Peyer's patch (tissue), 4 donors: ENCODE data around the gene TMEM135. TPM values are rescaled to one million over a fixed set of nuclear protein-coding genes. Genes with fewer than 3 reads are reported as not detected.

Source experiments
- DNase-seq, 3 donors: peaks; one replicate each; pipeline ENCODE4 v3.0.0-alpha.2; 2017 to 2019
- H3K27ac ChIP-seq, 4 donors: fragments of 200-600 bp; sonication (generic); one replicate each; pipeline ENCODE4 v1.5.1; 2016 to 2019
- H3K27me3 ChIP-seq, 2 donors: fragments of 200-600 bp; sonication (generic); one replicate each; pipeline ENCODE4 v1.5.1; 2019
- H3K36me3 ChIP-seq, 3 donors: fragments of 200-600 bp; sonication (generic); one replicate each; pipeline ENCODE4 v1.5.1; 2016 to 2019
- H3K4me1 ChIP-seq, 4 donors: fragments of 200-600 bp; sonication (generic); one replicate each; pipeline ENCODE4 v1.5.1; 2016 to 2019
- H3K4me3 ChIP-seq, 4 donors: fragments of 200-600 bp; sonication (generic); 1 replicate in 3 of 4; 2 replicates in 1 of 4; pipeline ENCODE4 v1.5.1; 2016 to 2019; ENCODE audit warnings: mild to moderate bottlenecking in 1 of 4
- H3K9me3 ChIP-seq, 4 donors: fragments of 200-600 bp; sonication (generic); one replicate each; pipeline ENCODE4 v1.5.1; 2016 to 2019; ENCODE audit warnings: mild to moderate bottlenecking in 1 of 4
- POLR2A ChIP-seq, 2 donors: fragments of 450-650 bp; IDR thresholded peaks; one replicate each; pipeline ENCODE4 v1.5.1; 2017; ENCODE audit warnings: antibody characterized with exemption in 2 of 2, mild to moderate bottlenecking in 2 of 2, moderate library complexity in 2 of 2
- total RNA-seq, 4 donors: library from RNA; depleted of rRNA; stranded (reverse); fragments of >200 nt; gene quantifications; one replicate each; pipeline ENCODE4 v1.1.0, GENCODE V29; 2016
- TF ChIP-seq, protein P1 (sequence below), 6 experiments: fragments of 450-650 bp in 4 of 6; fragments of 200-600 bp in 2 of 6; sonication (generic) in 1 of 6; IDR thresholded peaks; one replicate each; pipeline ENCODE4 v1.5.1; 2017 to 2019; ENCODE audit warnings: antibody characterized with exemption in 6 of 6, mild to moderate bottlenecking in 3 of 6, moderate library complexity in 1 of 6

Gene TMEM135
- total RNA-seq, 4 donors from 2014 or later, result 23.1 to 58.2 (median 40.1) TPM

DNA sequence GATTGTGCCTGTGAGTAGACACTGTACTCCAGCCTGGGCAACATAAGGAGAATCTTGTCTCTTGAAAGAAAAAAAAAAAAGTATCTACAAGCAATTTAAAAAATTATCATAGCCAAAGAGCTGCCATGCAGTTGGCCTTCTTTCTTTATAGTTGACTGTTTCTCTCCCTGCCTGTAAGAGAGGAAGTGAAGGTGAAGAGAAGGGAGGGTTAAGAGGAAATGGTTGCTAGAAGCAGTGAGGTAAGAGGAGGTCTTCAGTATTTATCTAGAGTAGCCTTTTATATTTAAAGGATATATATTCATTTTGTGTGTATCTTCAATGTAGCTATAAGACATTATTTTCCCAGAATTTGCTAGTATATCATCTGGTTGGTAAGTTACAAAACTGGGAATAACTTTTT is 217.9 kb downstream of the TMEM135 start:
- no peak for DNase-seq
- H3K4me3 ChIP-seq, result no peak overlapping the region
- no peak overlapping the region for H3K27ac ChIP-seq
- TF ChIP-seq, protein P1, sequence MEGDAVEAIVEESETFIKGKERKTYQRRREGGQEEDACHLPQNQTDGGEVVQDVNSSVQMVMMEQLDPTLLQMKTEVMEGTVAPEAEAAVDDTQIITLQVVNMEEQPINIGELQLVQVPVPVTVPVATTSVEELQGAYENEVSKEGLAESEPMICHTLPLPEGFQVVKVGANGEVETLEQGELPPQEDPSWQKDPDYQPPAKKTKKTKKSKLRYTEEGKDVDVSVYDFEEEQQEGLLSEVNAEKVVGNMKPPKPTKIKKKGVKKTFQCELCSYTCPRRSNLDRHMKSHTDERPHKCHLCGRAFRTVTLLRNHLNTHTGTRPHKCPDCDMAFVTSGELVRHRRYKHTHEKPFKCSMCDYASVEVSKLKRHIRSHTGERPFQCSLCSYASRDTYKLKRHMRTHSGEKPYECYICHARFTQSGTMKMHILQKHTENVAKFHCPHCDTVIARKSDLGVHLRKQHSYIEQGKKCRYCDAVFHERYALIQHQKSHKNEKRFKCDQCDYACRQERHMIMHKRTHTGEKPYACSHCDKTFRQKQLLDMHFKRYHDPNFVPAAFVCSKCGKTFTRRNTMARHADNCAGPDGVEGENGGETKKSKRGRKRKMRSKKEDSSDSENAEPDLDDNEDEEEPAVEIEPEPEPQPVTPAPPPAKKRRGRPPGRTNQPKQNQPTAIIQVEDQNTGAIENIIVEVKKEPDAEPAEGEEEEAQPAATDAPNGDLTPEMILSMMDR (IDR thresholded peaks at IDR 0.05), result no peak
- no peak for TF ChIP-seq POLR2A (IDR thresholded peaks at IDR 0.05)
- H3K9me3 ChIP-seq, result no peaks in the 10 kb centered on the region
- H3K36me3 ChIP-seq, result no peaks in the 10 kb centered on the region
- no peaks in the 10 kb centered on the region for H3K4me1 ChIP-seq
- no peaks in the 10 kb centered on the region for H3K27me3 ChIP-seq

DNA sequence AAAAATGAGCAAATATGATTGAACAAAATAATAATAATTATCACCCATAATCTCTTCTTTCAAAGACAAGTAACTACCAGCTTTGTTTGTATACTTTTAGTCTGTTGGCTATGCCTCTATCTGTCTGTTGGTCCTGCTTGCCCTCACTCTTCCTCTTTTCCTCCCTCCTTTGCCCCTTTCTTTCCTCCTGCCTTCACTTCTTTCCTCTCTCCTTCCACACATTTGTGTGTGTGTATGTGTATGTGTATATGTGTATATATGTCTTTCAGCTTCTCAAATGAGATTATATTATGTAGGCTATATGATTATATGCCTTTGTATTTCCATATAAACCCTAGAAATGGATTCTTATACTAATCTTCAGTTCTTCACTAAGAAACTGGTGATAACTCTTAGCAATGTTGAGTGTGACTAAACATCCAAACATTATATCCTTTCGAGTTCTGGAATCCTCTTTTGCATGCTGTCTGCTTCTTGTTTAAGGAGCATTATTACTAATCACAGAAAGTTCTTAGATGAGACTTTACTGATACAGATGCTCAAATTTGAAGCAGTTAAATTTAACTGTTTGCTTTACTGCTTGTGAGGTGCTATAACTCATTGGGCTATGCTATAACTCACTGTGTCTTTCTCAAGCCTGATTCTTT is 219.1 kb downstream of the TMEM135 start:
- no peaks in the 10 kb centered on the region for H3K36me3 ChIP-seq
- H3K9me3 ChIP-seq, result no peaks in the 10 kb centered on the region
- no peak overlapping the region for H3K4me3 ChIP-seq
- no peak overlapping the region for H3K27ac ChIP-seq
- TF ChIP-seq, protein P1 (IDR thresholded peaks at IDR 0.05), result no peak
- no peak for TF ChIP-seq POLR2A (IDR thresholded peaks at IDR 0.05)
- no peaks in the 10 kb centered on the region for H3K4me1 ChIP-seq
- H3K27me3 ChIP-seq, result no peaks in the 10 kb centered on the region
- no peak for DNase-seq

DNA sequence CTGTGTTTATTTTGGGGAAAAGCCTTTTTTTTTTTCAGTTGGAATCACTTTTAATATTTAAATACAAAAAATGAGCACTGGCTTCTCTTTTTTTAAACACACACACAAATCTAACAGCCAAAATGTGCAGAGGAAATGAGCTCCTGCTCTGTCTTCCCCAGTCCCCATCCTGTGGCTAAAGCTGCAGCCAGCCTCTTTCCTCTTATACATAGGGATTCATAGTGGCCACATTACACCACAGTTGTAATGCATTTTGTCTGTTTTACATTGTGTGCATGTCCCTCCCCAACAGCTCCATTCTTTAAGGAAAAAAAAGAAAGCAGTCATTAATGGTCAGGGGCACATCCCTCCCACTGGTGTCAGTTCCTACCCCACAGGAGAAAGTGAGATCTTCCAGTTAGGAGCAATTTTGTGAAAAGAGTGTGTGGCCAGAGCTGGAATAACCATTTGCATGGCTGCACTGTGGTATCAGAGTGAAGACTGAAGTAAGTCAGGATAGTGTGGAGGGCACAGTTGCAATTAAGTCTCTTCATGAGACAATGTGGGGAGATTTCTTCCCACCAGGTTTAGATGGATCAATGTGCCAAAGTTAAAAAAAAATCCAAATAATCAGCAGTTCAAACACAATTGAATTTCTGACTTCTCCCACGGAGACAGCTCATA is 220.6 kb downstream of the TMEM135 start:
- Histone ChIP-seq H3K4me3 (no peak overlapping the region), H3K9me3 (no peaks in the 10 kb centered on the region)
- TF ChIP-seq, protein P1 (IDR thresholded peaks at IDR 0.05), result no peak
- TF ChIP-seq POLR2A (IDR thresholded peaks at IDR 0.05), result no peak

DNA sequence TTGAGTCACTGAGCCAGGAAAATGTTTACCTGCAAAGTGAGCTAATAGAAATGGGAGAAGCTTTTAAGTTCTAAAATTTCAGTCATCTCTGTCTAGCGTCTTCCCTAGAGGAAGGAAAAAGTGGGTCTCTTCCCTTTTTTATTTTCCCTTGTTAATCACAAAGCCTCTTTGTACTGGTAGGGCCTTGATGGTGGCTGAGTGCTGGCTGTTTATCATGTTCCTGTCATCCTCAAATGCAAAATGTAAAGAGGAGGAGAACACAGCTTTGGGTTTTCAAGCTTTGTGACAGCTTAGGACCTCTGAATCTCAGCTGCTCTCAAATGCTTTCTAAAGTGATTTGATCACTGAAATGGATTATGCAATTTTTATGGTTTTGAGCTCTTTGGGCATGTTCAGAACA is 222.0 kb downstream of the TMEM135 start:
- Histone ChIP-seq H3K4me3 (no peak overlapping the region), H3K4me1 (no peaks in the 10 kb centered on the region), H3K36me3 (no peaks in the 10 kb centered on the region), H3K9me3 (no peaks in the 10 kb centered on the region), H3K27me3 (no peaks in the 10 kb centered on the region), H3K27ac (no peak overlapping the region)
- DNase-seq, result no peak
- no peak for TF ChIP-seq POLR2A (IDR thresholded peaks at IDR 0.05)
- TF ChIP-seq, protein P1 (IDR thresholded peaks at IDR 0.05), result no peak

More for the DNA sequence above, 220.6 kb downstream of the TMEM135 start:
- no peaks in the 10 kb centered on the region for H3K27me3 ChIP-seq
- no peaks in the 10 kb centered on the region for H3K4me1 ChIP-seq
- DNase-seq, result no peak
- no peak overlapping the region for H3K27ac ChIP-seq
- no peaks in the 10 kb centered on the region for H3K36me3 ChIP-seq

- no peaks in the 10 kb centered on the region for H3K9me3 ChIP-seq
- no peak for DNase-seq
- H3K4me3 ChIP-seq, result no peak overlapping the region
Observed at GRCh38 chr11:87260811-87261210, 223.1 kb downstream of the TMEM135 start.

More at GRCh38 chr11:87260811-87261210, 223.1 kb downstream of the TMEM135 start:
- TF ChIP-seq POLR2A (IDR thresholded peaks at IDR 0.05), result no peak
- TF ChIP-seq, protein P1 (IDR thresholded peaks at IDR 0.05), result no peak
- H3K4me1 ChIP-seq, result no peaks in the 10 kb centered on the region
- H3K27ac ChIP-seq, result no peak overlapping the region
- no peaks in the 10 kb centered on the region for H3K27me3 ChIP-seq
- no peaks in the 10 kb centered on the region for H3K36me3 ChIP-seq
